GM19455 (cell line): ENCODE measurements around the gene SCAMP4.

ENCODE experiments used
- ATAC-seq: cut with Tn5 transposase; IDR thresholded peaks from one replicate; pipeline ENCODE4 v1.9.1; 2021; ENCODE audit not compliant: unreplicated experiment

SCAMP4 gene

DNA sequence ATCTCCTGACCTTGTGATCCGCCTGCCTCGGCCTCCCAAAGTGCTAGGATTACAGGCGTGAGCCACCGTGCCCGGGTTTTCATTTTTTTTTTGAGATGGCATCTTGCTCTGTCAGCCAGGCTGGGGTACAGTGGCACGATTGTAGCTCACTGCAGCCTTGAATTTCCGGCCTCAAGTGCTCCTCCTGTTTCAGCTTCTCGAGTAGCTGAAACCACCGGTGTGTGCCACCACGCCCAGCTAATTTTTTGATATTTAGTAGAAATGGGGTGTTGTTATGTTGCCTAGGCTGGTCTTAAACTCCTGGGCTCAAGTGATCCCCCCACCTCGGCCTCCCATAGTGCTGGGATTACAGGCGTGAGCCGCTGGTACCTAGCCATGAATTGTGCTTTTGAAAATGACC, 5.9 kb downstream of the SCAMP4 start:
- ATAC-seq: no peak

DNA sequence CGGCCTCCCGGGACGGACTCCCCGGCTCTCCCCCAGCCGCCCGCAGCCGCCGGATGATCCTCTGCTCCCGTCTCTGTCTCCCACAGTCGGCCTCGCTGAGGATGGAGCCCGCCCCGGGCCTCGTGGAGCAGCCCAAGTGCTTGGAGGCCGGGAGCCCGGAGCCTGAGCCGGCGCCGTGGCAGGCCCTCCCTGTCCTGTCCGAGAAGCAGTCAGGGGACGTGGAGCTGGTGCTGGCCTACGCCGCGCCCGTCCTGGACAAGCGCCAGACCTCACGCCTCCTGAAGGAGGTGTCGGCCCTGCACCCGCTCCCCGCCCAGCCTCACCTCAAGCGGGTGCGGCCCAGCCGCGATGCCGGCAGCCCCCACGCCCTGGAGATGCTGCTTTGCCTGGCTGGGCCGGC, 6.8 kb downstream of the SCAMP4 start:
- no peak for ATAC-seq

DNA sequence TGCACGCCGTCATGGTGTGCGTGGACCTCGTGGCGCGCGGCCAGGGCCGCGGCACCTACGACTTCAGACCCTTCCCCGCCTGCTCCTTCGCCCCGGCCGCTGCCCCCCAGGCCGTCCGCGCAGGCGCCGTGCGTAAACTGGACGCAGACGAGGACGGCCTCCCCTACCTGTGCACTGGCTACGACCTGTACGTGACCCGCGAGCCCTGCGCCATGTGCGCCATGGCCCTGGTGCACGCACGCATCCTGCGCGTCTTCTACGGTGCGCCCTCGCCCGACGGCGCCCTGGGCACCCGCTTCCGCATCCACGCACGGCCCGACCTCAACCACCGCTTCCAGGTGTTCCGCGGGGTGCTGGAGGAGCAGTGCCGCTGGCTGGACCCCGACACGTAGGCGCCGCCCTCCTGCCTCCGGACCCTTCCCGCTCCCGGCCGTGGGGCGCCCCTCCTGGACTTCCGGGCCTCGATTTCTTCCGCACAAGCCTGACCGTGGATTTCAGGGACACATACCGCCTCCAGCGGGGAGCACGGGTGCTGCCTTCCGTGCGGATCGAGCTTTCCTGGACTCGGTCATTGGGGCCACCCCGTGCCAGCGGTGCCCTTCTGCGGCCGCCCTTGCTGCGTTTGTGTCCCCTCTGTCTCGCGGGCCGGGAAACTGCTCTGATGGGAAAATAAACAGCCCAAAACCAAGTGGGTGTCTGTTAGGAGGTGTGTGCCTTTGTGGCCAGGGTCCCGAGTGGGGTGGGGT, 7.7 kb downstream of the SCAMP4 start:
- no peak for ATAC-seq

DNA sequence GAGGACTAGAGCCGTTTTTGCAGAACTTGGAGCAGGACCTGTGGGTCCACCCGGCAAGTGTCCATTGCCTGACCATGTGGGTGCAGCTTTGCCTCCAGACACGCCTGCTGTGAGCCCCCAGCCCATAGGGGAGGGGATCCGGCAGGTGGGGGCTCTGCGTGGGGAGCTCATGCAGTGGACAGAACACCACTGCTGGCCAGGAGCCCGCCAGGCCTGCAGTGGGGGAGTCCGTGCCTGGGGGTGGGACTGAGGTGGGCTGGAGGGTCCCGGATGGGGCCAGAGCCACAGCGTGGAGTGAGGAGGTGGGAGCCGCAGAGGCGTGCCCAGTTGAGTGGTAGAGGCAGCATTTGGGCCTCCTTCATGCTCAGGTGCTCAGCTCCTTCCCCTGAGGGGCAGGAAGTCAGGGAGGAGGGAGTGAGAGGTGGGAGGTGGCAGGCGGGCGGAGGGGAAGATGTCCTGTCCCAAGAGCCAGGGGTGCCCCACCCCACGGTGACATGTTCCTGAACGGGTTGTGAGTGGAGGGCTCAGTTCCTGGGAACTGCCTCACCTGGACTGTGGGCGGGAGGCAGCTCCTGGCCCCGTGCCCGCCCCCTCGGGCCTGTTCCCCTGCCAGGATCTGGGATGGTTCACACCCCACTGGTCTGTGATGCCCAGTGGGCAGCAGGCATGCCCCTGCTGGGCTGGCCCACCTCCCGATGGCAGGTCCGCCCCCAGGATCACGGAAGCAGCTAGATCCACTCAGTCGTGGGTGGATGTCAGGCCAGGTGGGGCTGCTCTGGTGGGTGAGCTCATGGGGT, 8.8 kb downstream of the SCAMP4 start:
- ATAC-seq: no peak

DNA sequence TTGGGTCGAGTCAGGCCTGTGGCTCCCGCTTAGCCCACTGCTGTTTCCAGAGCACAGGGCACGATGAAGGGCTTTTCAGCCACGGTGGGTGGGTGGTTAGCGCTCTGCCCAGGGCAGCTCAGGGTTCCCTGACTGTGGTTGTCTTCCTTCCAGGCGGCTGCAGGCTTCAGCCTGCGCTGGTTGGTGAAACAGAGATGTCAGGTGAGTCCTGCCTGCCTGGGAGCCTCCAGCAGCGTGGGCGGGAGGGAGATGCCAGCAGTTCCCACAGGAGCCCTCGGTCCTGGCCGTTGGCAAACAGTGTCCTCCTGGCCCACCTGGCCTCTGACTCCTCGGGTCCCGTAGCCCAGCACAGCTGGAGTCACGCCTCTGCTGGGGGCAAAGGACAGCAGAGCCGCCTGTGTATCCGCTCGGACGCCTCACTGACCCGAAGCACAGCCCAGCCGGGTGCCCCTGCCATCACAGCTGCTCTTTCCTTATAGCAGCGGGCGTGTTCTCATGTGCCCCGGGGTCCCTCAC, 9.7 kb downstream of the SCAMP4 start:
- no peak for ATAC-seq

DNA sequence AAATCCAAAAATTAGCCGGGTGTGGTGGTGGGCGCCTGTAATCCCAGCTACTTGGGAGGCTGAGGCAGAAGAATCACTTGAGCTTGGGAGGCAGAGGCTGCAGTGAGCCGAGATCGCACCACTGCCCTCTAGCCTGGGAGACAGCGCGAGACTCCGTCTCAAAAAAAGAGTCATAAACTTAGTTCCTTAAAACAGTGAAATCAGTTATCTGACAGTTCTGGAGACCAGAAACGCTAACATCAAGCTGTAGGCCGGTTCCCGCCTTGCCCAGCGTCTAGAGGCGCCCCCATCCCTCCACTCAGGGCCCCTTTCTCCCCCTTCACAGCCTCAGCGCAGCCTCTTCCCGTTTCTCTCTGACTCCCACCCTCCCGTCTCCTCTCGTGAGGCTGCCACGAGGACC, 11.9 kb downstream of the SCAMP4 start:
- no peak for ATAC-seq

DNA sequence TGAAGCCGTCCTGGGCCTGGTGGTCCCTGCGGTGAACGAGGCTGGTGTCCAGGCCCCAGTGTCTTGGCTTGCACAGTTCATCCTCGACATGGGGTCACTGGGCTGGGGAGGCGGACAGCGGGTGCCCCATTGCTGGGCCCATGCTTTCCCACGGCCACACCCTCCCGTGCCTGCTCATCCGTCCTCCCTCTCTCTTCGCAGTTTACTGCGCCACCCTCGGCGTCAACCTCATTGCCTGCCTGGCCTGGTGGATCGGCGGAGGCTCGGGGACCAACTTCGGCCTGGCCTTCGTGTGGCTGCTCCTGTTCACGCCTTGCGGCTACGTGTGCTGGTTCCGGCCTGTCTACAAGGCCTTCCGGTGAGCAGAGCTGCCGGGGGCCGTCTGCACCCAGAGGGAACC, 12.7 kb downstream of the SCAMP4 start:
- ATAC-seq: no peak

DNA sequence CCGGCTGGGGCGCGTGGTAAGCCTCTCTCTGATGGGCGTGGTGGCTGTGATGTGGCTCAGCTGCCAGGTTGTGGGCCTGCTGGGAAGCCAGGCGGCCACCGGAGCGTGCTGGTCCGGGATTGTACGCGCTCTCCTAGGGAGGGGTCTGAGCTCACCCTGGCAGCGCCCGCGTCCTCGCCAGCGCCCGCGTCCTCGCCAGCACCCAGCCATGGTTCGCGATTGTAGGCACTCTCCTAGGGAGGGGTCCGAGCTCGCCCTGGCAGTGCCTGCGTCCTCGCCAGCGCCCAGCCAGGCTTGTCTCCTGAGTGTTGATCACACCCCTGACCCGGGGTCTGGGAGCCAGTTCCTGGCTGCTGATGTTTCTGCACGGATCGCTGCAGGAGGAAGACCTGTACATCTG, 13.8 kb downstream of the SCAMP4 start:
- ATAC-seq: no peak

DNA sequence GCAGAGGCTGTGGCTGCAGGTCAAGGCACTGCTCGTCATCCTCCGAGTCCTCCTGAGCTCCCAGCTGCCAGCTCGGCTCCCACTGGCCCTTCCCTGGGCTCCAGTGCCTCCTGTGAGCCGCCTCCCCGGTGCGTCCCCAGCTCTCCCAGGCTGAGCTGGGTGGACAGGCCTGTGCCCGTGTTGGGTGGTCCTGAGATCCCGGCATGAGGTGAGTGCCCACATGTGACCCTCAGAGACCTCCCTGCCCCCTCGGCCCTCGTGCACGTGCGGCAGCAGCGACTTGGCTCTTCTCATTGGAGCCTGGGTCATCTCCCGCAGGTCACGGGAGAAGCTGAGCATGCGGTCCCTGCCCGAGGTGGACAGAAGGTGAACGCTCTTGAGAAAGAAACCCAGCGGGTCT, 15.4 kb downstream of the SCAMP4 start:
- no peak for ATAC-seq

DNA sequence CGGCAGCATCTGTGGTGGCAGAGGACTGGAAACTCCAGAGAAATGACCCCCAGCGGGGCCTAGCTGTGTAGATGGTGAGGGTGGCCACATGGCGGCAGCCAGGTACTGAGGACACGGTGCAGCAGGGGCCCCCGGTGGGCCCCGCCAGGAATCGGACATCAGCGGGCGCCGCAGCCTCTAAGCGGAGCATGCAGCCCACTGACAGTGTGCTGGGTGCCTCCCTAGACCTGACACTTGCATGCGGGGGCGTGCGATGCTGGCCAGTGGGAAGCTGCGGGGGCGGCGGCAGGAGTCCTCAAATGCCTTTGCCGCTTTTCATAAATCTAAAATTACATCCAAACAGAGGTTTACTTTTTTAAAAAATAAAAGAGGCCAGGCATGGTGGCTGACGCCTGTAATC, 16.1 kb downstream of the SCAMP4 start:
- no peak for ATAC-seq

DNA sequence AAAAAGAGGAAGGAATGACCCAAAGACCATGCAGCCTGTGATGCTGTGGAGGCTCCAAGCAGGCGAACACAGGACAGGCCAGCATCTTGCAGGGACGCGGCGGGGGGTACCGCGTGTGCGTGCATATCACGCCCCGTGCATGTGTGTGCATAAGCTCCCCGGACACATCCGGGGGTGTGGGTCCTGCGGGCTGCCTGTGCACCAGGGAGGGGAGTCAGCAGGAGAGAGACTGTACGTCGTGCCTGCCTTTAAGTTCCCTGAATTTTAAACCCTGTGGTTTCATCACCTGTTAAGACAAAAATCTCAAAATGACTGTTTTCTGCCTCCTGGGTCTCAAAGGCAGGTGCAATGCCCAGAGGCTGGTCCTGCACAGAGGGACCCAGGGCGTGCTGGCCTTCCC, 16.6 kb downstream of the SCAMP4 start:
- no peak for ATAC-seq

DNA sequence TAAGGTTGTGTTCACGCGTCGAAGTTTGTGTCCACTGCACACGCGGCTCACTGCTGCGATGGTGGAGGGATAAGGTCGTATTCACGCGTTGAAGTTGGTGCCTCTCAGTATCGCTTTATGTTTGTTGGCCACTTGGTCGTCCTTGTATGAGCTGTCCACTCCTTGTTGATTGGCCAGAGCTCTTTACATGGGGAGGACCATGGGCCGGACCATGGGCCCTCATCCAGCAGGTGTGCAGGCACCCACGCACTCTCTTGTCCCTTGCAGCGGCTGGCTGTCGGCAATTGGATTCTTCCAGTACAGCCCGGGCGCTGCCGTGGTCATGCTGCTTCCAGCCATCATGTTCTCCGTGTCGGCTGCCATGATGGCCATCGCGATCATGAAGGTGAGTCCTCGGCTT, 17.6 kb downstream of the SCAMP4 start:
- no peak for ATAC-seq

DNA sequence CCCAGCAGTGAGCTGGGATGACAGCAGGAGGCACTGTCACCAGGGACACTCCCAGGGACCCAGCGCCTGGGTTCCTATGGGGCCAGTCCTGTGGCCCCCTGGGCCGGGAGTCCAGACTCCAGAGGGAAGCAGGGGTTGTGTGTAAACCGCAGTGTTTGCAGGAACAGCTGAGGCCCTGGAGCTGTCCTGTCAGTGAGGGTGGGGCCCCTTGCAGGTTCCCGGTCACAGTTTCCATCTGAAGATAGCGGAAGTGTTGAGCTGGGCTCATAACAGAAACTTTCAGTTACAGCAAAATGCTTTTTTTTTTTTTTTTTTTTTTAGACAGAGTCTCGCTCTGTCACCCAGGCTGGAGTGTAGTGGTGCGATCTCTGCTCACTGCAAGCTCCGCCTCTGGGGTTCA, 18.1 kb downstream of the SCAMP4 start:
- ATAC-seq: no peak

DNA sequence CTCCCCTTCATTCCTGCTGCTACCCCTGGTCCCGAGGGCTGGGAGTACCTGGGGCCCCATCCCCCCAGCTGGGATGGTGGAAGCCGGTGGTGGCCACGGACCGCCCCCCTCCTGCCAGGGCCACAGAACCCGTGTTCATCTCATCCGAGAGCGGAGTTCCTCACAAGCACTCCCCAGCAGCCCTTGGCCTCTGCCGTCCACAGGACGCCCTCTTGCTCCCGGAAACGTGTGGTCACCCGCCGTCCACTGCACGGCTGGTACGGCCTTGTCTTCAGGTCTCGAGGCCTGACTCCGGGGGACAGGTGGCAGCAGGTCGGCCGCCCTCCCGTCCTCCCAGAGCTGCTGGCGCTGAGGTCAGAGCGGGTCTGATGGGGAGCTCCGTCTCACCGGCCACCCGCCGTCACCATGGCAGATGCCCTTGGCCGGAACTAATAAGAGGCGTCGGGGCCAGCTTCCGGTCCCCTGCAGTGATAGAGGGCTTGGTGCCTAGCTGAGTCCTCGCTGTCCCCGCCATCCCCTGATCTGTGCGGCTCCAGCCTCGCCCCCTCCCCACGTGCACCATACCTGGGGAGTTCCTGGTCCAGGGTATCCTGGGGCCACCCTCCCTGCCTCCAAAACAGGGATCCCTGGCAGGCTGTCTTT, 19.2 kb downstream of the SCAMP4 start:
- ATAC-seq: no peak

DNA sequence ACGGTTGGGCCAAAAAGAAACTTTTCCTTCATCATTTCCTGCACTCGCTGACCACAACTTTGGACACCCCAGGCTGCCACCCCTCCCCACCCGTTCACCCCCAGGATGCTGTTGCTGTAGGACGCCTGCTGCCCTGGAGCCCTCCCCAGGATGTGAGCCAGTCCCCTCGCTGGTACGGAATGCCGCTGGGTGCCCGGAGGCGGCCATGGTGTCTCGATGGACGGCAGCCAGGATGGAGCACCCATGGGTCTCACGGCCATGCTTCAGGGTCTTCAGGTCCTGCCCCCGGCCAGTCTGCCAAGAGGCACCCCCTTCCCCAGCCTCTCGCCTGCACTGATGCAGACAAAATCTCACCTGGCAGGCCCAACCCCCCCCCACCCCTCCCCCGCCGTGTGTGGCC, 20.3 kb downstream of the SCAMP4 start:
- ATAC-seq: no peak

DNA sequence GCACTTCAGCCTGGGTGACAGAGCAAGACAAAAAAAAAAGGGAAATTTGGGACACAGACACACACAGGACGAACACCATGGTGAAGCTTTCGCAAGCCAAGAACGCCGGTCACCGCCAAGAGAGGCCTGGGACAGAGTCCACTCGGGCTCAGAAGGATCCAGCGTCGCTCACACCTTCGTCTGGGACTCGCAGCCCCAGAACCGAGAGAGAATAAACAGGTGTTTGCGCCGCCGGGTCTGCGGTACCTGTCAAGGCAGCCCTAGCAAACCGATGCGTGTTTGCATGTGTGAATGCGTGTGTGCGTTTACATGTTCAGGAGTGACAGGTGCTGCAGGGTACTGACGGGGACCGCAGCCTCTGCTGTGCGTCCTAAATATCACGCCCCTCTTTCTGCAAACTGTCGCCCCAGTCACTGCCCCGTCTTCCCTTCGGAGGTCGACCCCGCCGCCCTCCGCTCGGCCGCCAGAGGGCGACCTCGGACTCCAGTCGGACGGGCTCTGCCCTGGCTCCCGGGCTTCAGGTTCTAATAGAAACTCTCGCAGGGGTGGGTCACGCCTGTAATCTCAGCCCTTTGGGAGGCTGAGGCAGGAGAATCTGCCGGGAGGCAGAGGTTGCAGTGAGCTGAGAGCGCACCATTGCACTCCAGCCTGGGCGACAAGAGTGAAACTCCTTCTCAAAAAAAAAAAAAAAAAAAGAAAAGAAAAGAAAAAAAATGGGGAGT, 24.0 kb downstream of the SCAMP4 start:
- ATAC-seq: no peak

DNA sequence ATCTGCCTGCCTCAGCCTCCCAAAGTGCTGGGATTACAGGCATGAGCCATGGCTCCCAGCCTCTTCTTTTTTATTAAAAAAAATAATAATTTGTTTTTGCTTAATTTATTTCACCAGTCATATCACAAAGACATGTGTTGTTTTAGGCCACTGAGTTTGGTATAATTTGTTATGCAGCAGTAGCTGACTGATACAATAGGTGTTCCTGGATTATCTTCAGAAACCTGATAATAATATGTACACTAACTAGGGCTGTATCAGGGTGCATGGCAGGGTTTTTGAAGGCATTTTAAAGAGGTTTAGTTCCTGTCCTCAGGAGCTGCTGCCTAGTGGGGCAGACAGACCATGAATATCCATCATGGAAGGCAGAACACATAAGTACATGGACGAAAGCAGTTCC, 26.2 kb downstream of the SCAMP4 start:
- ATAC-seq: no peak

DNA sequence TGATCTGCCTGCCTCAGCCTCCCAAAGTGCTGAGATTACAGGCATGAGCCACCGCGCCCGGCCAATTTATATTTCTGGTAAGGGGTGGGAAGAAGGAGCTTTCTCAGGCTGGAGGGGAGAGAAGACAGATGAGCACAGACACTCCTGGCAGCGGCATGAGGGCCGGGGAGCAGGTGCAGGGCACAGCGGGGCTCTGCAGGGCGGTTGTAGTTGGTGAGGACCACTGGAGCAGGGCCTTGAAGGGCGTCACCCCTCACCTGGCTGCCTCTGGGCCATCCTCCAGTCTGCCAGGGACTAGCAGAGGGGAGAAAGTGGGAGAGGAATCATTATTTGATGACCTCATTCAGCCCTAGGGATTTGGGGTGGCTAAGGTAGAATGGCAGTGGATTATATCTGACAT, 27.2 kb downstream of the SCAMP4 start:
- no peak for ATAC-seq

DNA sequence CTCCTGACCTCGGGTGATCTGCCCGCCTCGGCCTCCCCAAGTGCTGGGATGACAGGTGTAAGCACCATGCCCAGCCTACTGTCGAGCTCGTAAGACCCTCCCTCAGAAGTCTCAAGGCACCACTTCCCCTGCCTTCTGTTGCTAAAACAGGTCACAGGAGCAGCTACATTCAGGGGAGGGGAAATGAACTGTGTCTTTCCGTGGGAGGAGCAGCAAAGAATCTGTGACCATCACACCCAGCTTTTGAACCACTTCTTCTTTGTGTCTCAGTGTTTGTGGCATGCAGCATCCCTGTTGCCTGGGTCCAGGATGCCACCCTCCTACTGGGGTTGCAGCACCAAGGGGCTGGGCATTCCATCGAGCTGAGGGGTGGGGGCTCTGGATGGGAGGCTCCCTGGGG, 28.0 kb downstream of the SCAMP4 start:
- ATAC-seq: no peak

DNA sequence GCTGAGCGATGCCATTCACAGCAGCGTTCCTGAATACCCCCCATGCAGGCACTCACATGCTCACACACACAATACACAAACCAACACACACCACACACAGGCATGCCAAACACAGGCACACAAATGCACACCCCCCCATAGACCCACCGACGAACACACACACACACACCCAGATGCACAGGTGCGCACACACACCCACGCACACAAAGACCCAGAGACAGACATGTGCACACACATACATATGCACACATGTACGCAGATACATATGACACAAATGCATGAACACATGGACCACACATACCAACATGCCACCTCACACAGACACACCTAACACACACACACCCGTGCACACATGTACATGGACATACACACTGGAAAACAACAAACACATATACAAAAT, 28.7 kb downstream of the SCAMP4 start:
- no peak for ATAC-seq

DNA sequence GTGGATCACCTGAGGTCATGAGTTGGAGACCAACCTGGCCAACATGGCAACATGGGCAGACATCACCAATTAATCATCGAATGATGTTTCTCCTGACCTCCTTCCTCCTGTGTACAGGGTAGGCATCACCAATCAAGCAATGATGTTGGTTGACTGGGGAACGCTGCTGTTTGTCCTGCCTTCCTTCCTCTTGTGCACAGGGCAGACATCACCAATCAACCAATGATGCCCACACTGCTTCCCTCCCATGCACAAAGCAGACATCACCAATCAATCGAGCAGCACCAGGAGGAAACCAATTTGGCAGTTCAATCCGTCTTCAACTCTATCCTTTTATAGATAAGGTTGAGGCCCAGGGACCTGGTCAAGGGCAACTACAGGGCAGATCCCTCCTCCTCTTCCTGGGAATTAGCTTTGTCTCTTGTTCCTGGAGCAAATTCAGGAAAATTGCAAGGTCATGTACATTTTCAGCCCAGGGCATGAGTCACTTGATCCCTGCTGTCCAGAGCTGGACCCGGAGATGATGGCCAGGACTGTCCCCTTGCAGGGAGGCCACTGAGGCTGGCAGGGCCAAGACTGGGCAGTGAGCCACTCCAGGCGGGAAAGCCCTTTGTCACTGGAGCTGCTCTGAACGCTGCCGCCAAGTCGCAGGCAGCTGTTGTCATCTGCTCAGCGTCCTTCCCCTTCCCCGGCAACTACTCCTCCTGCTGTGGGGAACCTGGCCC, 30.4 kb downstream of the SCAMP4 start:
- no peak for ATAC-seq
